ENCODE data around the gene TTBK2. TPM values are rescaled to one million over a fixed set of nuclear protein-coding genes. Genes with fewer than 3 reads are reported as not detected.

The TTBK2 gene
- total and polyA plus RNA-seq, 9 donors = 5.2 to 28.7 (median 20.2) TPM

DNA sequence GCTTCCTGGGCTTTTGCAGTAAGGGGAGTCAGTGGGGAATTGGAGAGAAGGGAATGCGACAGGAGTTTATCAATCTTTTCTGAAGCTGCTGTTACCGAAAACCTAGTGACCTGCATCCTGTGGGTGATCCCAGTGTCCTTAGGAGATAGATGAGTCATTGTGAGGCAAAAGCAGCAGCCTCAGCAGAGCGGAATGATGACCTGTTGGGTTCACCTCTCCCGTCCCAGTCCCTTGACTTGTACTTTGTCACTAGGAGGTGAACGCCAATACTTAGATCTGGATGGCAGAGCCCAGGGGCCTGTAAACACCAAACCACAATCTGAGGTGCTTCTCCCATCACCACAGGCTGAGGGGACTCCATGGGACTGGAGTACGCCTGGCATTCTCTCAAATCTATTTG, 201.5 kb downstream of the TTBK2 start:
- Histone ChIP-seq H3K27me3 (no peaks in the 10 kb centered on the region), H3K27ac (no peak overlapping the region), H3K36me3 (no peaks in the 10 kb centered on the region), H3K9me3 (no peaks in the 10 kb centered on the region), H3K4me1 (ENCODE audit: insufficient read depth) (no peaks in the 10 kb centered on the region), H3K4me3 (no peak overlapping the region)
- intact Hi-C loops (cut with DNase I) = no loop called here
- WGBS, 3 donors = 88 to 90% (median 89%) methylated on average over 6 of the region's 6 CpGs
- no peak for DNase-seq
- TF ChIP-seq POLR2A (IDR thresholded peaks at IDR 0.05) (no peak), EP300 (IDR thresholded peaks at IDR 0.05) (no peak)
- TF ChIP-seq, protein P1, sequence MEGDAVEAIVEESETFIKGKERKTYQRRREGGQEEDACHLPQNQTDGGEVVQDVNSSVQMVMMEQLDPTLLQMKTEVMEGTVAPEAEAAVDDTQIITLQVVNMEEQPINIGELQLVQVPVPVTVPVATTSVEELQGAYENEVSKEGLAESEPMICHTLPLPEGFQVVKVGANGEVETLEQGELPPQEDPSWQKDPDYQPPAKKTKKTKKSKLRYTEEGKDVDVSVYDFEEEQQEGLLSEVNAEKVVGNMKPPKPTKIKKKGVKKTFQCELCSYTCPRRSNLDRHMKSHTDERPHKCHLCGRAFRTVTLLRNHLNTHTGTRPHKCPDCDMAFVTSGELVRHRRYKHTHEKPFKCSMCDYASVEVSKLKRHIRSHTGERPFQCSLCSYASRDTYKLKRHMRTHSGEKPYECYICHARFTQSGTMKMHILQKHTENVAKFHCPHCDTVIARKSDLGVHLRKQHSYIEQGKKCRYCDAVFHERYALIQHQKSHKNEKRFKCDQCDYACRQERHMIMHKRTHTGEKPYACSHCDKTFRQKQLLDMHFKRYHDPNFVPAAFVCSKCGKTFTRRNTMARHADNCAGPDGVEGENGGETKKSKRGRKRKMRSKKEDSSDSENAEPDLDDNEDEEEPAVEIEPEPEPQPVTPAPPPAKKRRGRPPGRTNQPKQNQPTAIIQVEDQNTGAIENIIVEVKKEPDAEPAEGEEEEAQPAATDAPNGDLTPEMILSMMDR (IDR thresholded peaks at IDR 0.05) = no peak

DNA sequence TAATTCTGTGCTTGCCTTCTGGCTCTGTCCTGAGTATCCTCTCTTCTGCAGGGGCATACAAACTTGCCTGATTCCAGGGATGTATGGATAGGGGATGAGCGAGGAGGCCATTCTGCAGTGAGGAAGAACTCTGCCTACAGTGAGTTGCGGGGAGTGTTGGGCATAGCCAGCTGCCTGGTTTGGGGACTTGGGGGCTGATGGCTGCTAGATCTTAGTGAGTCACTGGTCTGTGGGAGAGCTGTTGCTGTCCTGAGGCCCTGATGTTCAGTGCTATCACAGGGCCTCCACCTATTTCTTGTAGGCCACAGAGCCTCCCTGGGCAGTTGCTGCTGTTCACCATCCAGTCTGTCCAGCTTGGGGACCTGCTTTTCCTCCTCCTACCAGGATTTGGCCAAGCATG, 204.0 kb downstream of the TTBK2 start:
- Histone ChIP-seq H3K4me1 (ENCODE audit: insufficient read depth) (no peaks in the 10 kb centered on the region), H3K27me3 (no peaks in the 10 kb centered on the region), H3K4me3 (no peak overlapping the region), H3K9me3 (no peaks in the 10 kb centered on the region), H3K27ac (no peak overlapping the region), H3K36me3 (no peaks in the 10 kb centered on the region)
- intact Hi-C loops (cut with DNase I) = no loop called here
- WGBS, 3 donors = 98 to 100% (median 100%) methylated on average over 2 of the region's 2 CpGs
- TF ChIP-seq EP300 (IDR thresholded peaks at IDR 0.05) (no peak), POLR2A (IDR thresholded peaks at IDR 0.05) (no peak)
- TF ChIP-seq, protein P1 (IDR thresholded peaks at IDR 0.05) = no peak
- no peak for DNase-seq

DNA sequence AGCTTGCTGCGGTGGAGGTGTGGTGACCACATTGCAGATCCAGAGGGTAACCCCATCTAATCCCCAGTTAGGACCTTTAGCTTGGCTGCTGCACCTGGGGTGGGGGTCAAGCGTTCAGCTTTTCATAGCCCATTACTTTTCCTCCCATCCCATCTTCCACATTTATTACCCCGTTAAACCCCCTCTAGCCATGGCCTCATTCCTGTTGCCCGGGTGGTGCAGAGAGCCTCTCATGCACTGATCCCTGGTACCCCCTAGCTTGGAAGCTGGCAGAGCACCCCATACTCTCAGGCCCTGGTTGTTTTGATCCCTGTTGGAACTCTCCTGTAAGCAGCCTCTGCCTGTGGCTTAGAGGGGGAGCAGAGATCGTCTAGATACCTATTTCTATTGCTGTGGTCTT, 204.5 kb downstream of the TTBK2 start:
- Histone ChIP-seq H3K27me3 (no peaks in the 10 kb centered on the region), H3K9me3 (no peaks in the 10 kb centered on the region), H3K27ac (no peak overlapping the region), H3K4me1 (ENCODE audit: insufficient read depth) (no peaks in the 10 kb centered on the region), H3K4me3 (no peak overlapping the region), H3K36me3 (no peaks in the 10 kb centered on the region)
- 92 to 94% (median 94%) methylated on average over 5 of the region's 5 CpGs for WGBS, 3 donors
- intact Hi-C loops (cut with DNase I) = no loop called here
- DNase-seq = peak in 1 of 5 donors; percentile 12
- TF ChIP-seq POLR2A (IDR thresholded peaks at IDR 0.05) (no peak), EP300 (IDR thresholded peaks at IDR 0.05) (no peak)
- TF ChIP-seq, protein P1 (IDR thresholded peaks at IDR 0.05) = no peak

DNA sequence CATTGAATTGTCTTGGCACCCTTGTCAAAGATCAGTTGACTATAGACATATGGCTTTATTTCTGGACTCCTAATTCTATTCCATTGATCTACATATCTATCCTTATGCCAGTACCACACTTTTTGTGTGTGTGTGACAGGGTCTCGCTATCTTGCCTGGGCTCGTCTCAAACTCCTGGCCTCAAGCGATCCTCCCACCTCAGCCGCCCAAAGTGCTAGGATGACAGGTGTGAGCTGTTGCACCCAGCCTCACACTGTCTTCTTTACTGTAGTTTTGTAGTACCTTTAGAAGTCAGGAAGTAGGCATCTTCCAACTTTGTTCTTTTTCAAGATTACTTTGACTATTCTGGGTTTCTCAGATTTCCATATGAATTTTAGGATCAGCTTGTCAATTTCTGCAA, 208.0 kb downstream of the TTBK2 start:
- H3K36me3 ChIP-seq = no peaks in the 10 kb centered on the region
- no peak for DNase-seq
- WGBS, 3 donors = 92 to 97% (median 94%) methylated on average over 4 of the region's 4 CpGs
- no peak overlapping the region for H3K4me3 ChIP-seq
- no peak overlapping the region for H3K27ac ChIP-seq
- no peak for TF ChIP-seq POLR2A (IDR thresholded peaks at IDR 0.05)
- no peaks in the 10 kb centered on the region for H3K4me1 ChIP-seq (ENCODE audit: insufficient read depth)
- H3K9me3 ChIP-seq = no peaks in the 10 kb centered on the region
- intact Hi-C loops (cut with DNase I) = no loop called here
- H3K27me3 ChIP-seq = no peaks in the 10 kb centered on the region

DNA sequence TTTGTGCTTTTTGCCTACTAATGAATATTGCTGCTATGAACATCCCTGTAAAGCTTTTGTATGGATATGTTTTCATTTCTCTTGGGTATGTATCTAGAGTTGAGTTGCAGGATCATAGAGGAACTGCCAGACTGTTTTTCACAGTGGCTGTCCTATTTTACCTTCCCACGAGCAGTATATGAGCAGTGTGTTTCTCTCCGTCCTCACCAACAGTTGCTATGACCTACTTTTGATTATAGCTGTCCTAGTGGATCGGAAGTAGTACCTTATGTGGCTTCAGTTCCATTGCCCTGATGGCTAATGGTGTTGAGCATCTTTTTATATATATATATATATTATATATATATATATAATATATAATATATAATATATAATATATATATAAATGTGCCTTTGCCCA, 208.8 kb downstream of the TTBK2 start:
- no peak for TF ChIP-seq EP300 (IDR thresholded peaks at IDR 0.05)
- no peak for TF ChIP-seq POLR2A (IDR thresholded peaks at IDR 0.05)
- TF ChIP-seq, protein P1 (IDR thresholded peaks at IDR 0.05) = no peak
- Histone ChIP-seq H3K4me1 (ENCODE audit: insufficient read depth) (no peaks in the 10 kb centered on the region), H3K9me3 (no peaks in the 10 kb centered on the region), H3K27me3 (no peaks in the 10 kb centered on the region), H3K27ac (no peak overlapping the region), H3K4me3 (no peak overlapping the region), H3K36me3 (no peaks in the 10 kb centered on the region)
- no peak for DNase-seq
- intact Hi-C loops (cut with DNase I) = no loop called here
- 92 to 95% (median 92%) methylated on average over 3 of the region's 3 CpGs for WGBS, 3 donors
